Activated naive CD8-positive, alpha-beta T cell treated with anti-CD3 and anti-CD28 coated beads for 36 hours (primary cell): ENCODE data around the gene TSPAN5. TPM values are rescaled to one million over a fixed set of nuclear protein-coding genes. Genes with fewer than 3 reads are reported as not detected.

Experiments
- DNase-seq: peaks from one replicate; pipeline ENCODE4 v3.0.0; 2021
- H3K27ac Mint-ChIP-seq: one replicate; pipeline ENCODE4 v1.8.0; 2022; ENCODE audit warnings: mild to moderate bottlenecking, moderate library complexity, mixed read lengths
- H3K27me3 Mint-ChIP-seq: one replicate; pipeline ENCODE4 v1.8.0; 2022; ENCODE audit warnings: mild to moderate bottlenecking, mixed read lengths
- H3K36me3 Mint-ChIP-seq: one replicate; pipeline ENCODE4 v1.8.0; 2021; ENCODE audit warnings: mild to moderate bottlenecking, mixed read lengths
- H3K4me1 Mint-ChIP-seq: one replicate; pipeline ENCODE4 v1.8.0; 2021; ENCODE audit warnings: mixed read lengths
- H3K4me3 Mint-ChIP-seq: one replicate; pipeline ENCODE4 v1.8.0; 2022; ENCODE audit warnings: mild to moderate bottlenecking, moderate library complexity, mixed read lengths
- H3K9me3 Mint-ChIP-seq: one replicate; pipeline ENCODE4 v1.8.0; 2022; ENCODE audit warnings: mixed read lengths
- total RNA-seq, 2 experiments: library from RNA; stranded (reverse); gene quantifications; one replicate each; pipeline ENCODE4 v1.2.3, GENCODE V29; 2021

Gene TSPAN5
- total RNA-seq, 2 experiments from 2014 or later = 12.3 to 13.7 TPM

DNA sequence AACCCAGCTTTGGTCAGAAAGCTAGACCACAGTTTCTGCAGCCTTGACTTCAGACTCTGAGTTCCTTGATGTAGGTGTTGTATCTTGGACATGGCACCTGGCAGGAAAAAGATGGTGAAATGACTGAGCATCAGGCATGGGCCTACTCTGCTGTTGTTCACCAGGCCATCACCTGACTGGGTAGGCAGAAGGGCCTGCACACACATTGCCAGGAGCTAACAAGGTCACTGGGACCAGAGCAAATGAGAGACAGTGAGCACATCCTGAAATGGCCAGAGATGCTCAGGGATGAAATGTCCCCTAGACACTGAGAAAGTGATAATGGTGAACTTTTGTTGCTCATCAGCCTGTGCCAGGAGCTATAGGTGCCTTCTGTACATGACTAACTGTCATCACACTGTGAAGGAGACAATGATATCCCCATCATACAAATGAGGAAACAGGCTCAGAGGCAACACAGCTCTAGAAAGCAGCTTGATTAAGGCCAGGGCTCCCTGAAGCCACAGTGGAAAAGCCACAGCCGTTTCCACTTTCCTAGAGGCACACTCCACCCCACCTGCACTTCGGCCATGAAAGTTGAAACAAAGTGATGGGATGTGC lies 128.3 kb downstream of the TSPAN5 start:
- no peak for DNase-seq
- Mint-ChIP-seq H3K4me3 (no peak overlapping the region), H3K27me3 (no peaks in the 10 kb centered on the region), H3K27ac (no peak overlapping the region), H3K9me3 (peaks cover 6% of the 10 kb centered on the region), H3K4me1 (peaks cover 18% of the 10 kb centered on the region), H3K36me3 (peaks cover 4% of the 10 kb centered on the region)

DNA sequence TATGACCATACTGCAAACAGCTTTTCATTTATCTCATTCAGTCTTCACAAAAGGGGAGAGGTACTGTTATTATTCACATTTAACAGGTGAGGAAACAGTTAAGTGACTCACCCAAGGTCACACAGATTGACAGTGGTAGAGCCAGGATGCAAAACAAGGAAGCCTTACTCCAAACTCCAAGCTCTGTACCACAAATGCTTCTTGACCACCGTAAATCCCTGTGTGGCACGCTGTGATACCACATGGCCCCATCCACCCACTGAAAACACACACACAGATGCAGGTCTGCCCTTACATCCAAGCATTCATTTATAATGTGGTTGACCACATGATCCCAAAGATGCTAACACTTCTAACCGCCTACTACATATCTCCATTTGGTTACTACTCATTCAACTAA lies 129.5 kb downstream of the TSPAN5 start:
- DNase-seq = no peak
- no peaks in the 10 kb centered on the region for H3K27me3 Mint-ChIP-seq
- H3K27ac Mint-ChIP-seq = no peak overlapping the region
- peaks cover 14% of the 10 kb centered on the region for H3K4me1 Mint-ChIP-seq
- peaks cover 1% of the 10 kb centered on the region for H3K36me3 Mint-ChIP-seq
- H3K9me3 Mint-ChIP-seq = peaks cover 5% of the 10 kb centered on the region
- no peak overlapping the region for H3K4me3 Mint-ChIP-seq

DNA sequence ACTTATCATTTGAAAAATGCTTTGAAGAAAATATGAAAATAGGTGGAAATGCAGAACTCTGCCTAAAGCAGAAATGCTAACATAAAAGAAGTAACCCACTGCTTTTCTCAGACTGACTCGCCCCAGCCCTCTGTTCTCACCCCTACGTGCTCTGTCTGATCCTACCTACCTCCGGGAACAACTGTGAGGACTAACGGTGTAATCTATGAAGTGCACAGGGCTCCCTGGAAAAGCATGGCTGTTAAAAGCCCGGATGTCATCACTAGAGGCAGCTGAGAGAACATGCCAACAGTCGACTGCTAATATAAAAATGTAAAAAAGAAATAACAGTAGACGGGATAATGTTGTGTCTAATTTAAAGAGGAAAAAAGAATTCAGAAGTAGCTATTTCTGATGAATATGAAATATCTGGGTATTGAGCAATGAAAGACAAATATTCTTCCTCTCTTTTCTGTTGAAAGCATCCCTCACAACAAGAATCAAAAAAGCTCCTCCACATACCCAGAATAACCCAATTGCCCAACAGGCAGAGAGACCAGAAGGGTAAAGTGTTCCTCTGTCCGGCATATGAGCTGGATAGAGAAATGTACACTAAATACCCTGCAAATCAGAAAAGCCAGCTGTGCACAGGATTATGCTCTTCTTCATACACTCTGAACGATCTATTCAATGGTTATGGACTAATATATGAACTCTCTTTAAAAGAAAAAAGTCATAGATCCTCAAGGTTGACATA lies 130.7 kb downstream of the TSPAN5 start:
- DNase-seq = no peak
- Mint-ChIP-seq H3K27me3 (no peaks in the 10 kb centered on the region), H3K9me3 (peaks cover 4% of the 10 kb centered on the region), H3K4me3 (no peak overlapping the region), H3K36me3 (no peaks in the 10 kb centered on the region), H3K27ac (no peak overlapping the region), H3K4me1 (peaks cover 16% of the 10 kb centered on the region)

DNA sequence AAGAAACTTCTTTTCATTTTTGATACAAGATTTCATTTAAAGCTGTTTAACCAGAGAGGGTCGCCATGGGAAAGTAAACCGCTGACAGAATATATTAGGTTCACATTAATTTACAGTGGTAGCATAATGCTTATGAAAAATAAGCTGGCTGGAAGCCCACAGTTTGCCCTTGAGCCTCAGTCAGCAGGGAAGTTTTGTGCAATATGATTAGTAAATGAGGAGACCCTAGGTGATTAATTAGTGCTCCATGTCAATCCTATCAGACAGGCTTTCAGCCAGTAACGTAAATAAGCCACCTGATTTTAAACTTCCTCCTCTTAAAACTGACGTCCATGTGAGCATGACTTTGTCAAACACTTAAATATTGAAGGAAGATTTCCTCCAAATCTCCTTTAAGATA lies 134.2 kb downstream of the TSPAN5 start:
- DNase-seq = no peak
- Mint-ChIP-seq H3K36me3 (no peaks in the 10 kb centered on the region), H3K9me3 (no peaks in the 10 kb centered on the region), H3K4me3 (no peak overlapping the region), H3K4me1 (peaks cover 32% of the 10 kb centered on the region), H3K27ac (no peak overlapping the region), H3K27me3 (no peaks in the 10 kb centered on the region)

DNA sequence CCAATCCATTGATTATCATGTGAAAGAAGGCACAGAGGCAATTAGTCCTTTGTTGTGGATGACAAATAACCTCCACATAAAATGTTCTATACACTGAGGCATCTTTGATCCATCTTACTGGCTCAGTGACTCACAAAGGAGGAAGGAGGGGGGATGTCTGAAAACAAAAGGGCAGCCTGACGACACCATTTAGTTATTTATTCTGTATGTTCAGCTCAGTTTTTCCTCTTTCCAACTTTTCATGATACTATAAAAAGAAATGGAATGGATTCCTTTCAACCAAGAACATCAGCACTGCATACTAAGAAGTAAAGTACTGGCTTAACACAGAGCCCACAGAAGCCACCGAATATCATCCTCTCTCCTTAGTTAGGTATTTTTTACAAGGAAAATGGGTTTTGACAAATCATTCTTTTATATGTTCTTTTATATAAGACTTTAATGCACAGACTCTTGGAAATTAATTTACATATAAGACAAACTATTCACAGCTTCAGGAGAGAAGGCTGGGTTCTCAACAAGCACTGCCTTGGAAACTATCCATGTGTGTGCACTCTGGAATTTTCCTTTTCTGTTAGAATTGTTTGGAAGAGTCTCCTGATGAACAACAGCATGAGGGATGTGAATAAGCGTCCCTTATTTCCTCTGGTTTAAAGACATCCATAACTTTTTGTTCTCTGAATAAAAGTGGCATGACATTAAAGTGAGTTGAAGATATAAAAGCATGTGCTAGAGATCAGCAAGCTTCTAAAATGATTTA lies 135.6 kb downstream of the TSPAN5 start:
- Mint-ChIP-seq H3K27ac (peak overlapping the region; percentile 69), H3K27me3 (no peaks in the 10 kb centered on the region), H3K4me3 (no peak overlapping the region), H3K4me1 (peaks cover 33% of the 10 kb centered on the region), H3K9me3 (peaks cover 2% of the 10 kb centered on the region), H3K36me3 (peaks cover 3% of the 10 kb centered on the region)
- no peak for DNase-seq

DNA sequence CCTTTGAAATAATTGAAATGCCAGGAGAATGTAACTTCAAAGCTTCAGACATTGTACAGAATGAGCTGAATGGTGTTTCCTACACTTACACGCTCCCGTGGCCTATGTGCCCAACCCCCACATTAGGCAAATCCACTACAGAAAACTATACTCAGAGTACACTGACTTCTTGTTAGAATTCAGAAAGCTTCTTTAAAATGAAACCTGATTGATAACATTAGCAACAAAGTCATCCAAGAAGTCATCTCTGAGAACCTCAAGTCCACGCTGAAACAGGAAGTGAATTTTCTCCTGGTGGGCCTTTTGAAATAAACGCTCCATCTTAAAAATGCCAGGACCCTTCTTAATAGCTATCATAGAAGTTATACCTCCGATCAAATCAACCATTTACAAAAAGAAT lies 136.3 kb downstream of the TSPAN5 start:
- H3K4me3 Mint-ChIP-seq = no peak overlapping the region
- peaks cover 37% of the 10 kb centered on the region for H3K4me1 Mint-ChIP-seq
- H3K27ac Mint-ChIP-seq = peak overlapping the region; percentile 69

DNA sequence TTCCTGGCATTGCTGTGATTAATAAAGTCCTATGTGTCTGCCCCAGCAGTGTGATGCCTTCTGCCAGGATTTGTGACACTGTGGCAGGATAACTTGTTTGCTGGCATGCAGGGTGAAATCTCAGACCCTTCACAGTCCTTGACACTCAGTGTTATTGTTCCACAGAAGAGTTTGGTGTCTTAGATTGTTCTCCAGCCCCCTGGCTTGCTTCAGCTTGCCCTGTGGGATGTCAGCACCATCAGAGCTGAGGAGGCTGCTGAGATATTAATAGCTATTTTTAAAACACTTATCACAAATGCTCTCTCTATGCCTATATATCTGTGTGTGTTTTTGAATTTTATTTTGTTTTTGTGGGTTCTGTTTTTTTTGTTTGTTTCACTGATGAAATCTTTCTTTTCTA lies 136.9 kb downstream of the TSPAN5 start:
- H3K4me3 Mint-ChIP-seq = no peak overlapping the region
- no peak for DNase-seq
- H3K9me3 Mint-ChIP-seq = peaks cover 5% of the 10 kb centered on the region
- peaks cover 41% of the 10 kb centered on the region for H3K4me1 Mint-ChIP-seq
- no peaks in the 10 kb centered on the region for H3K27me3 Mint-ChIP-seq
- peaks cover 9% of the 10 kb centered on the region for H3K36me3 Mint-ChIP-seq
- no peak overlapping the region for H3K27ac Mint-ChIP-seq

More for the DNA sequence above, 136.3 kb downstream of the TSPAN5 start:
- Mint-ChIP-seq H3K36me3 (peaks cover 3% of the 10 kb centered on the region), H3K9me3 (peaks cover 2% of the 10 kb centered on the region), H3K27me3 (no peaks in the 10 kb centered on the region)
- no peak for DNase-seq

DNA sequence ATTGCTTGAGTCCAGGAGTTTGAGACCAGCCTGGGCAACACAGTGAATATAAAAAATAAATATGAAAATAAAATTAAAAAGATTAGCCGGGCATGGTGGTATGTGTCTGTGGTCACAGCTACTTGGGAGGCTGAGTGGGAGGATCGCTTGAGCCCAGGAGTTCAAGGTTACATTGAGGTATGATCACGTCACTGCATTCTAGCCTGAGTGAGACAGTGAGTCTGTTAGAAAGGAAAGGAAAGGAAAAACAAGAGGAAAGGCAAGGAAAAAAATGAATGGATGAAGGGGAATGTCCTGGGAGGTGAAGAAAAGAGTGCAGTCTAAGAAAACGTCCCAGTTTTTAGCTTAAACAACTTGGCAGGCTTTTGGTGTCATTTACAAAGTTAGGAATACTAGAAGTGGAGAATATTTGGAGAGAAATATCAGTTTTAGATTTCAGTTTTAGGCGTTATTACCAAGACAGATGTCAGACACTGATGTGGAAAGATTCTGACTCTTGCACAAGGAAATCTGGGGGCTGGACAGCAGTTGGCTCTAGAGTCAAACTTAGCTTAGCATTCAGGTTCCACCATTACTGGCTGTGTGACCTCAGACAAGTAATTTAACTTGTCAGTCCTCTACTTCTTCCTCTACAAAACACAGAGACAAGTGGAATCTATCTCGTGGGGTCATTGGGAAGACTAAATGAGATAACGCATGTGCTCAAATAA lies 139.0 kb downstream of the TSPAN5 start:
- H3K36me3 Mint-ChIP-seq = peaks cover 13% of the 10 kb centered on the region
- no peak overlapping the region for H3K27ac Mint-ChIP-seq

DNA sequence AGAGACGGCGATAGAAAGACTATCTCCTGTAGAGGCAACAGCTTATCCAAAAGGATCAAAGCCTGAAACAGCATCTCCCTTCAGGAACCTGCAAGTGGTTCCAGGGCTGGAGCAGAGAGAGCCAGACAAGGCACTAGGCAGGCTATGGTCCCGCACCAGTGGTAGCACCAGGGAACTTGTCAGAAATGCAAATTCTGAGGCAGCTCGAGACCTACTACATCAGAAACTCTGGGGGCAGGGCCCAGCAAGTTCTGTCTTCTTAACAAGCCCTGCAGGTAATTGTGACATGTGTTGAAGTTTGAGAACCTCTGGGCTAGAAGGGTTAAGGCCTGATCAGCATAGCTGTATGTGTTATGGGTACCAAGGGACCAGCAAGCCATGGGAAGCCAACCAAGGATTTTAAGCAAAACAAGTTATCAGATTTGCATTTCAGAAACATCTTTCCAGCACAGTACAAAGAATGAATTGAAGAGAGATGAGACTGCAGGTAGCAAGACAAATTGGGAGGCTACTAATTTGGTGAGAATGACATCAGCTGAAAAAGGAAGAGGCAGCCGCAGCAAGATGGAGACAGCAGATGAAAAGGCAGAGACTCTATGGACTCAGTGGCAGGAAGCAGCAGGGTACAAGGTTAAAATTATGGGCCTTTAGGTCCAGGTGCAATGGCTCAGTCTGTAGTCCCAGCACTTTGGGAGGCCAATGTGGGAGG lies 139.7 kb downstream of the TSPAN5 start:
- Mint-ChIP-seq H3K4me3 (no peak overlapping the region), H3K27ac (no peak overlapping the region)

More for the DNA sequence above, 139.0 kb downstream of the TSPAN5 start:
- no peak for DNase-seq
- Mint-ChIP-seq H3K27me3 (no peaks in the 10 kb centered on the region), H3K9me3 (peaks cover 9% of the 10 kb centered on the region), H3K4me3 (no peak overlapping the region), H3K4me1 (peaks cover 50% of the 10 kb centered on the region)

DNA sequence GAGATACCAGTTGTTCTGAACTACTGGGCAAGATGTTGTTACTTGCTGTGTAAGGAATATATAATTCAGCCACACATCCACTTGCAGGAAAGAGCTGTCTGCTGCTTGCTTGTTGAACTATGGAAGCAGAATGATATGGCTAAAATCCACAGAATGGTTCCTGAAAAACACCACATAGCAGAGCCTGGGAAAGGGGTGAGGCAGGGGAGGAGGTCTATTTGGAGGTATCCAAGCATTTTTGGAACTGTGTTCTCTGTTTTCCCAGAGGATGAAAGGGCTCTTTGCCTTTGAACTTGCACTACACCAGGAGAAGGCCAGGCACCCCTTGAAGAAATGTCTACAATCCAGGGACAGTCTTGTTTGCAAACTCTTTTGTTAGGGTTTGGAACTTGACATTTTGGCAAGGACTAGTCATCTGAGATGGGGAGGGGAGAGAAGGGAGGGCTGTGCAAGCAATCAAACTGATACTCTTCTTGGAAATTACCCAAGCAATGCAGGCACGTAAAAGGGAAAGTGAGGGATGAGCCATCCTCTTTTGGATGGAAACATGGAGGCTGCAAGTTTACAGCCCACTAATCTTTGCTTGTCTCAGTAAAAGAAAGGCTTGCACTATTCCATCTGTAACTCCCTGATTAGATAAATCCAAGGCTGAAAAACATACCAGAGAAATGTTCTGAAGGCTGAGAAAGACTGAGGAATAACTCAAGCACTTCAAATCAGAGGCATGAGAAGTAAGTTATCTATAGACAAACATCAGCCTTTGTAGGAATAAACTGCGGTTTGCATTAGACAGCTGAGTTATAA lies 141.0 kb downstream of the TSPAN5 start:
- Mint-ChIP-seq H3K36me3 (peaks cover 13% of the 10 kb centered on the region), H3K4me1 (peaks cover 44% of the 10 kb centered on the region), H3K9me3 (peaks cover 9% of the 10 kb centered on the region), H3K4me3 (no peak overlapping the region), H3K27me3 (no peaks in the 10 kb centered on the region), H3K27ac (no peak overlapping the region)
- no peak for DNase-seq

More for the DNA sequence above, 139.7 kb downstream of the TSPAN5 start:
- no peak for DNase-seq
- Mint-ChIP-seq H3K27me3 (no peaks in the 10 kb centered on the region), H3K36me3 (peaks cover 13% of the 10 kb centered on the region), H3K4me1 (peaks cover 50% of the 10 kb centered on the region), H3K9me3 (peaks cover 9% of the 10 kb centered on the region)

DNA sequence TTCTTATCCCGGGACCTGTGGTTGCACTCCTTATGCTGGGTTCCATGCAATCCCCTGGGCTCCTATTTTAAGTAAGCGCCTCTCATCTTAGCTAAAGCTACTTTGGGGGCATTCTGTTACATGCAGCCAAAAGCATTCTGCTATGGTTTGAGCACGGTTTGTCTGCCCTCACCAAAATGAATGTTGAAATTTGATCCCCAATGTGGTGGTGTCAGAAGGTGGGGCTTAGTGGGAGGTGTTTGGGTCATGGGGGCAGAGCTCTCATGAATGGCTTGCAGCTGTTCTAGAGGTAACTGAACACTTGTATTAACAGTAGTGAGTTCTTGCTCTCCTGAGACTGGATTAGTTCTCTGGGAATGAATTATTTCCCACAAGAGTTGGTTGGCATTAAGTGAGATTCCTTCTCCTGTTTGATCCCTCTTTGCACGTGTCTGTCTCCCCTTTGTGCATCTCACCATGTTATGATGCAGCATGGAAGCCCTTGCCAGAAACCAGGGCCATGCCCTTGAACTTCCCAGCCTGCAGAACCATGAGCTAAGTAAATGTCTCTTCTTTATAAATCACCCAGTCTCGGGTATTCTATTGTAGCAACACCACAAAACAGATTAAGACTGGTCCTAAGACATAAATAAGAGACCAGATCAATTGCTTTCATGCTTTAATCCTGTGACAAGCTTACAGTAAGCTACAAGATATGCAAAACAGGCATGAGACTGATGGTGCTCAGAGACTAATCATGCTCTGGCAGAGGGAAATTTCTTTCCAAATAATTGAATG lies 141.8 kb downstream of the TSPAN5 start:
- Mint-ChIP-seq H3K9me3 (peaks cover 9% of the 10 kb centered on the region), H3K4me1 (peaks cover 36% of the 10 kb centered on the region), H3K4me3 (no peak overlapping the region), H3K36me3 (peaks cover 13% of the 10 kb centered on the region), H3K27me3 (no peaks in the 10 kb centered on the region), H3K27ac (no peak overlapping the region)
- DNase-seq = no peak

DNA sequence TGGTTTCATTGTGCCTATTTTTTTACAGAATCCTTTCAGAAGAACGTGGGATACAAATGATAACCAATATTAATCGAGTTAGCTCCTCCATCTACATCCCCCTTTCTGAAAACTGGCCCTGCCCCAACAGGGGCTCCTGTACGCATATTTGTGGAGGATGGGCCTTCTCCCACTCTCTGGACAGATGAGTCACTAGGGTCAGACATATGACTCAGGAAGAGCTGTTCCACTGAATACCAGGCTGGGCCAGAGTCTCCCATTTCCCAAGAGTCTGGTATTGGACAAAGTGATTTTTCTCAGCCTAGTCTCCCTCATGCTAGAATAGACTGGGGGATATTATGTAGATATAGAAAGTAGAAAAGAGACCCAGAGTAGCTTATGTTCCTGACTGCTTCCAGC lies 142.4 kb downstream of the TSPAN5 start:
- Mint-ChIP-seq H3K27me3 (no peaks in the 10 kb centered on the region), H3K27ac (no peak overlapping the region), H3K36me3 (peaks cover 13% of the 10 kb centered on the region), H3K4me3 (no peak overlapping the region), H3K9me3 (peaks cover 9% of the 10 kb centered on the region), H3K4me1 (peaks cover 36% of the 10 kb centered on the region)
- DNase-seq = no peak

DNA sequence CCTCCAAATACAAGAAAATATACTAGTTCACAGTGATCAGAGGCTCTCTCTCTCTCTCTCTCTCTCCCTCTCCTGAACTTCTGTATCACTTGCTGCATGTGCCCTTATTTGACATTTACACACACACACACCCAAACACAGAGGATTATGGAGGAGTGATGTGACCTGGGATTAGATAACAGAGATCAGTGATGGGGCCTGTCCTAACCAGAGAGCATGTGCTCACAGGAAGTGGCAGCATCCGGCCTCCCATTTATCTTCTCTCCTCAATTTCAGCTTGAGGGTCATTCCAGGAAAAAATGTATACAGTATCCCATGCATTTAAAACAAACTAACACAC lies 143.0 kb downstream of the TSPAN5 start:
- peaks cover 9% of the 10 kb centered on the region for H3K9me3 Mint-ChIP-seq
- no peaks in the 10 kb centered on the region for H3K27me3 Mint-ChIP-seq
- H3K27ac Mint-ChIP-seq = no peak overlapping the region
- no peak overlapping the region for H3K4me3 Mint-ChIP-seq
- no peak for DNase-seq
- H3K4me1 Mint-ChIP-seq = peaks cover 41% of the 10 kb centered on the region
- H3K36me3 Mint-ChIP-seq = peaks cover 13% of the 10 kb centered on the region
